Panc1 (cell line): ENCODE data around the gene ZDHHC8. TPM values are rescaled to one million over a fixed set of nuclear protein-coding genes. Genes with fewer than 3 reads are reported as not detected.

Experiments
- ATAC-seq: fragments of 200-7000 bp; cut with Tn5 transposase; 2 replicates; pipeline ENCODE4 v1.9.1; 2020; ENCODE audit warnings: mild to moderate bottlenecking, moderate library complexity
- BruUV-seq: library from RNA; stranded (reverse); fragments of 400-500 nt; replicated peaks from 2 replicates; lab custom pipeline; 2021; lab: Mats Ljungman, UMichigan
- CTCF ChIA-PET: fragments of 300-600 bp; sonication (Branson Sonifier 250); formaldehyde crosslinking; loops from one replicate; lab custom pipeline; 2022; ENCODE audit warnings: antibody characterized with exemption; lab: Charles Lee
- POLR2A ChIA-PET: fragments of 300-600 bp; sonication (Branson Sonifier 250); formaldehyde crosslinking; loops from one replicate; lab custom pipeline; 2022; ENCODE audit warnings: antibody characterized with exemption; lab: Charles Lee
- DNase-seq: peaks from one replicate; pipeline ENCODE4 v3.0.0-alpha.2; 2010; ENCODE audit warnings: low read depth, low spot score
- H3K27ac ChIP-seq: 2 replicates; pipeline ENCODE4 v1.5.1; 2011; ENCODE audit warnings: mild to moderate bottlenecking, low read length, inconsistent platforms
- H3K27me3 ChIP-seq: fragments of 200-500 bp; sonication (Bioruptor generic); 2 replicates; pipeline ENCODE4 v1.6.0; 2014; ENCODE audit warnings: low read length, inconsistent platforms; ENCODE audit not compliant: control insufficient read depth, insufficient read depth
- H3K36me3 ChIP-seq: fragments of 200-500 bp; sonication (Bioruptor generic); 2 replicates; pipeline ENCODE4 v1.5.1; 2014; ENCODE audit warnings: inconsistent platforms, mild to moderate bottlenecking, low read length, moderate library complexity; ENCODE audit not compliant: control insufficient read depth, insufficient read depth
- H3K4me1 ChIP-seq: 2 replicates; pipeline ENCODE4 v1.5.1; 2011; ENCODE audit warnings: inconsistent platforms, mild to moderate bottlenecking, low read length, moderate library complexity; ENCODE audit not compliant: control insufficient read depth, insufficient read depth
- H3K4me3 ChIP-seq, 2 experiments: 2 replicates each; pipeline ENCODE4 v1.5.1; 2011 to 2012; ENCODE audit warnings: low read depth in 2 of 2, low read length in 2 of 2, mild to moderate bottlenecking in 2 of 2, inconsistent platforms in 1 of 2, moderate library complexity in 1 of 2
- H3K9me3 ChIP-seq: fragments of 200-500 bp; sonication (Bioruptor generic); 2 replicates; pipeline ENCODE4 v1.5.1; 2014; ENCODE audit warnings: low read depth, mild to moderate bottlenecking, inconsistent platforms, low read length, moderate library complexity; ENCODE audit not compliant: control insufficient read depth, insufficient read depth
- CTCF ChIP-seq: fragments of 450-650 bp; IDR thresholded peaks from 2 replicates; pipeline ENCODE4 v1.5.1; 2017; ENCODE audit warnings: mild to moderate bottlenecking
- POLR2AphosphoS5 ChIP-seq: IDR thresholded peaks from 2 replicates; pipeline ENCODE4 v1.6.1; 2012; ENCODE audit warnings: mild to moderate bottlenecking, low read depth, low read length, moderate library complexity
- REST ChIP-seq, 2 experiments: IDR thresholded peaks; 2 replicates each; pipeline ENCODE4 v1.6.1; 2011 to 2012; ENCODE audit warnings: low read depth in 2 of 2, control low read depth in 1 of 2, low read length in 1 of 2, mild to moderate bottlenecking in 1 of 2, moderate library complexity in 1 of 2; ENCODE audit not compliant: insufficient read depth in 1 of 2
- SIN3A ChIP-seq: IDR thresholded peaks from 2 replicates; pipeline ENCODE4 v1.6.1; 2012; ENCODE audit warnings: low read depth, mild to moderate bottlenecking, low read length, moderate library complexity, borderline replicate concordance; ENCODE audit not compliant: insufficient read depth
- TCF7L2 ChIP-seq: IDR thresholded peaks from 2 replicates; pipeline ENCODE4 v1.6.1; 2011; ENCODE audit warnings: mild to moderate bottlenecking, low read depth, low read length, inconsistent platforms
- in situ Hi-C: cut with HindIII; loops from 2 replicates; pipeline ENCODE4 v1.10.0; 2016; ENCODE audit warnings: low sequenced_read_pairs, low pct_unique_long_range_greater_than_20kb
- intact Hi-C: fragments of 100-400 bp; cut with micrococcal nuclease; formaldehyde crosslinking; loops from one replicate; pipeline ENCODE4 v1.10.0; 2022; ENCODE audit not compliant: unreplicated experiment
- microRNA-seq: library from miRNA; unstranded; fragments of <30 nt; microRNA quantifications from one replicate; pipeline ENCODE4 v1.1.0, GENCODE V29; 2020; ENCODE audit not compliant: unreplicated experiment
- total RNA-seq: library from RNA; stranded (reverse); gene quantifications from one replicate; pipeline ENCODE4 v1.2.1, GENCODE V29; 2021; ENCODE audit not compliant: unreplicated experiment

The ZDHHC8 gene
- total RNA-seq, 1 experiment from 2014 or later = 79.0 TPM

GRCh38 chr22:20196094-20196842, 64.7 kb downstream of the ZDHHC8 start:
- intact Hi-C loops = no loop called here
- in situ Hi-C loops = no loop called here
- no peak overlapping the region for H3K4me3 ChIP-seq
- ChIA-PET POLR2A (no interaction called here), CTCF (no interaction called here)
- ATAC-seq (no peak), DNase-seq (no peak)
- H3K36me3 ChIP-seq = no peaks in the 10 kb centered on the region
- no peak for TF ChIP-seq TCF7L2
- TF ChIP-seq REST (IDR thresholded peaks at IDR 0.05; ENCODE audit: insufficient read depth in 1 of 2, low read depth in 2 of 2, low read length in 1 of 2) = no peak
- TF ChIP-seq POLR2AphosphoS5 = no peak
- TF ChIP-seq SIN3A = no peak
- no peak for TF ChIP-seq CTCF
- no peaks in the 10 kb centered on the region for H3K4me1 ChIP-seq
- no peaks in the 10 kb centered on the region for H3K27me3 ChIP-seq
- H3K9me3 ChIP-seq = no peaks in the 10 kb centered on the region
- no peak overlapping the region for H3K27ac ChIP-seq
- BruUV-seq = no TSS peak

Small RNA genes within 50 kb of the gene (microRNA-seq; reads per million reads assigned to microRNA genes)
- gene MIR6816 = not detected

Other genes starting within 250 kb of the ZDHHC8 start
- gene COMT, start 190.0 kb upstream of the ZDHHC8 start, total RNA-seq = 108 TPM
- gene TXNRD2, start 190.0 kb upstream of the ZDHHC8 start, total RNA-seq = 29.5 TPM
- 8.2 TPM for gene ARVCF, start 115.0 kb upstream of the ZDHHC8 start, total RNA-seq
- 32.2 TPM for gene TANGO2, start 110.7 kb upstream of the ZDHHC8 start, total RNA-seq
- gene DGCR8, start 51.6 kb upstream of the ZDHHC8 start, total RNA-seq = 35.0 TPM
- gene RANBP1, start 15.7 kb upstream of the ZDHHC8 start, total RNA-seq = 232 TPM
- gene TRMT2A, start 14.6 kb upstream of the ZDHHC8 start, total RNA-seq = 66.7 TPM
- not detected for gene CCDC188, start 19.3 kb downstream of the ZDHHC8 start, total RNA-seq
- gene RTN4R, start 136.5 kb downstream of the ZDHHC8 start, total RNA-seq = 16.3 TPM
- gene DGCR6L, start 188.3 kb downstream of the ZDHHC8 start, total RNA-seq = 43.5 TPM